ENCODE data around the gene DOLPP1. TPM values are rescaled to one million over a fixed set of nuclear protein-coding genes. Genes with fewer than 3 reads are reported as not detected.

DOLPP1 gene
- total and polyA plus RNA-seq, 2 of the 13 experiments (the other 11 are each of a cell fraction or from before 2014, with no cell fraction given): 21.0 to 34.1 TPM

DNA sequence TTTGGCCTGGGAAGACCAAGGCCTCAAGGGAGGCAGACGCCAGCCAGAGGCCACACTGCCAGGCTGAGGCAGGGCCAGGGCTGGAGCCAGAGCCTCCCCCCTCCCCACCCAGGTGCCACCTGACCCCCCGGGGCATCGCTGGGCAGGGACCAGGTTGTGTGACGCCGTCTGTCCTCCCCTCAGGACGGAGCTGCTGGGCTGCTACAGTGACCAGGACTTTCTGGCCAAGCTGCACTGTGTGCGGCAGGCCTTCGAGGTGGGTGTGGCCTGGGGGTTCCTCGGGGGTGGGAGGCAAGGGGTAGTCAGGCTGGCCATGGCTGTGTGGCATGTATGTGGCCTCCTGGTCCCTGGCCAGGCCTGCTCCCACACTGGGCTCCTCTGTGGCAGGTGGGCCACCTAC, 17.9 kb upstream of the DOLPP1 start:
- POLR2A ChIA-PET: no interaction called here
- BruUV-seq (replicated peaks): no TSS peak

More for the DNA sequence above, 17.9 kb upstream of the DOLPP1 start:
- no peak for DNase-seq (ENCODE audit: low spot score)
- FAIRE-seq: no peak
- Histone ChIP-seq H3K4me1 (ENCODE audit: insufficient read depth, low read length) (peaks cover 38% of the 10 kb centered on the region), H3K9me3 (ENCODE audit: low read length) (no peaks in the 10 kb centered on the region), H4K20me1 (ENCODE audit: insufficient read depth, low read length) (no peaks in the 10 kb centered on the region), H3K79me2 (ENCODE audit: insufficient read depth, low read length) (no peaks in the 10 kb centered on the region), H3K27ac (ENCODE audit: extremely low read length, insufficient read depth, low read length) (no peak overlapping the region), H3K4me3 (replicated peaks in 1 of 3; ENCODE audit: insufficient read depth in 1 of 3, low read depth in 2 of 3, low read length in 3 of 3) (no peak overlapping the region), H3K9ac (ENCODE audit: insufficient read depth, low read depth, low read length) (no peak overlapping the region), H3K36me3 (replicated peaks in 1 of 2; ENCODE audit: control insufficient read depth in 1 of 2, insufficient read depth in 2 of 2, low read length in 2 of 2) (peaks cover 3 to 12% of the 10 kb centered on the region in 2 experiments; a peak in 3 of 5 replicates), H2AFZ (ENCODE audit: low read length) (no peak overlapping the region), H3K4me2 (ENCODE audit: low read depth, low read length) (no peak overlapping the region), H3K27me3 (ENCODE audit: control insufficient read depth in 1 of 2, insufficient read depth in 2 of 2, low read length in 2 of 2) (no peaks in the 10 kb centered on the region)
- CTCF ChIA-PET (ENCODE audit: low intra/inter-chr PET ratio, low total read pairs): no interaction called here
- no peak for ATAC-seq
- intact Hi-C loops (cut with micrococcal nuclease; ENCODE audit: unreplicated experiment): no loop called here
- TF ChIP-seq, protein P1, sequence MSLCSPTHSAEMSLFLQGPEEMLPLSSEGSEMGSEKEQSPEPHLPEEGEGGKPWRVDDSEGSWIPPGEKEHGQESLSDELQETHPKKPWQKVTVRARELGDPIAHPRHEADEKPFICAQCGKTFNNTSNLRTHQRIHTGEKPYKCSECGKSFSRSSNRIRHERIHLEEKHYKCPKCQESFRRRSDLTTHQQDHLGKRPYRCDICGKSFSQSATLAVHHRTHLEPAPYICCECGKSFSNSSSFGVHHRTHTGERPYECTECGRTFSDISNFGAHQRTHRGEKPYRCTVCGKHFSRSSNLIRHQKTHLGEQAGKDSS (CRISPR knock-in tag; IDR thresholded peaks at IDR 0.05; ENCODE audit: borderline replicate concordance, low read depth): no peak
- TF ChIP-seq ZNF260 (CRISPR knock-in tag; IDR thresholded peaks at IDR 0.05; ENCODE audit: borderline replicate concordance, low read depth) (no peak), CBX1 (IDR thresholded peaks at IDR 0.05; ENCODE audit: low read depth) (no peak), BHLHE40 (IDR thresholded peaks at IDR 0.05; ENCODE audit: low read length) (no peak)
- TF ChIP-seq, protein P2, sequence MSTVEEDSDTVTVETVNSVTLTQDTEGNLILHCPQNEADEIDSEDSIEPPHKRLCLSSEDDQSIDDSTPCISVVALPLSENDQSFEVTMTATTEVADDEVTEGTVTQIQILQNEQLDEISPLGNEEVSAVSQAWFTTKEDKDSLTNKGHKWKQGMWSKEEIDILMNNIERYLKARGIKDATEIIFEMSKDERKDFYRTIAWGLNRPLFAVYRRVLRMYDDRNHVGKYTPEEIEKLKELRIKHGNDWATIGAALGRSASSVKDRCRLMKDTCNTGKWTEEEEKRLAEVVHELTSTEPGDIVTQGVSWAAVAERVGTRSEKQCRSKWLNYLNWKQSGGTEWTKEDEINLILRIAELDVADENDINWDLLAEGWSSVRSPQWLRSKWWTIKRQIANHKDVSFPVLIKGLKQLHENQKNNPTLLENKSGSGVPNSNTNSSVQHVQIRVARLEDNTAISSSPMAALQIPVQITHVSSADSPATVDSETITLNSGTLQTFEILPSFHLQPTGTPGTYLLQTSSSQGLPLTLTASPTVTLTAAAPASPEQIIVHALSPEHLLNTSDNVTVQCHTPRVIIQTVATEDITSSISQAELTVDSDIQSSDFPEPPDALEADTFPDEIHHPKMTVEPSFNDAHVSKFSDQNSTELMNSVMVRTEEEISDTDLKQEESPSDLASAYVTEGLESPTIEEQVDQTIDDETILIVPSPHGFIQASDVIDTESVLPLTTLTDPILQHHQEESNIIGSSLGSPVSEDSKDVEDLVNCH (CRISPR knock-in tag; IDR thresholded peaks at IDR 0.05): no peak
- TF ChIP-seq, protein P3, sequence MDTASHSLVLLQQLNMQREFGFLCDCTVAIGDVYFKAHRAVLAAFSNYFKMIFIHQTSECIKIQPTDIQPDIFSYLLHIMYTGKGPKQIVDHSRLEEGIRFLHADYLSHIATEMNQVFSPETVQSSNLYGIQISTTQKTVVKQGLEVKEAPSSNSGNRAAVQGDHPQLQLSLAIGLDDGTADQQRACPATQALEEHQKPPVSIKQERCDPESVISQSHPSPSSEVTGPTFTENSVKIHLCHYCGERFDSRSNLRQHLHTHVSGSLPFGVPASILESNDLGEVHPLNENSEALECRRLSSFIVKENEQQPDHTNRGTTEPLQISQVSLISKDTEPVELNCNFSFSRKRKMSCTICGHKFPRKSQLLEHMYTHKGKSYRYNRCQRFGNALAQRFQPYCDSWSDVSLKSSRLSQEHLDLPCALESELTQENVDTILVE (CRISPR knock-in tag; IDR thresholded peaks at IDR 0.05): no peak
- TF ChIP-seq, protein P4, sequence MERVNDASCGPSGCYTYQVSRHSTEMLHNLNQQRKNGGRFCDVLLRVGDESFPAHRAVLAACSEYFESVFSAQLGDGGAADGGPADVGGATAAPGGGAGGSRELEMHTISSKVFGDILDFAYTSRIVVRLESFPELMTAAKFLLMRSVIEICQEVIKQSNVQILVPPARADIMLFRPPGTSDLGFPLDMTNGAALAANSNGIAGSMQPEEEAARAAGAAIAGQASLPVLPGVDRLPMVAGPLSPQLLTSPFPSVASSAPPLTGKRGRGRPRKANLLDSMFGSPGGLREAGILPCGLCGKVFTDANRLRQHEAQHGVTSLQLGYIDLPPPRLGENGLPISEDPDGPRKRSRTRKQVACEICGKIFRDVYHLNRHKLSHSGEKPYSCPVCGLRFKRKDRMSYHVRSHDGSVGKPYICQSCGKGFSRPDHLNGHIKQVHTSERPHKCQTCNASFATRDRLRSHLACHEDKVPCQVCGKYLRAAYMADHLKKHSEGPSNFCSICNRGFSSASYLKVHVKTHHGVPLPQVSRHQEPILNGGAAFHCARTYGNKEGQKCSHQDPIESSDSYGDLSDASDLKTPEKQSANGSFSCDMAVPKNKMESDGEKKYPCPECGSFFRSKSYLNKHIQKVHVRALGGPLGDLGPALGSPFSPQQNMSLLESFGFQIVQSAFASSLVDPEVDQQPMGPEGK (CRISPR knock-in tag; IDR thresholded peaks at IDR 0.05): no peak
- 93% methylated on average over 3 of the region's 9 CpGs for WGBS (ENCODE audit: low lambda C conversion rate)
- in situ Hi-C loops (cut with HindIII; ENCODE audit: extremely low pct_ligation_motif_present, low pct_unique_long_range_greater_than_20kb): no loop called here

Measured in HepG2 (cell line).